Measurements from ENCODE around the gene TAGLN.
A peak's percentile ranks its signal among the peaks of the same experiment; 100 is the strongest.

TAGLN gene

GRCh38 chr11:117231842-117232091, 32.6 kb downstream of the TAGLN start, which contains the start of gene PCSK7:
Gene PCSK7 (minus strand): TSS chr11:117232073. CDS start chr11:117229844, 2,229 bp downstream.
- no peak for DNase-seq

GRCh38 chr11:117232092-117232878, 33.1 kb downstream of the TAGLN start, which contains the start of gene RNF214:
Gene RNF214 (plus strand): TSS chr11:117232671. CDS start chr11:117234273, 1,602 bp downstream.
- peak; percentile 77 for DNase-seq

GRCh38 chr11:117232911-117233409, 33.8 kb downstream of the TAGLN start:
- no peak for DNase-seq

- no peak for DNase-seq
These were observed 39.1 kb downstream of the TAGLN start for GRCh38 chr11:117238221-117238620.

GRCh38 chr11:117239295-117239694, 40.1 kb downstream of the TAGLN start:
- no peak for DNase-seq

- no peak for DNase-seq
These were observed 49.2 kb downstream of the TAGLN start for GRCh38 chr11:117248341-117248740.

GRCh38 chr11:117249571-117249970, 50.4 kb downstream of the TAGLN start:
- DNase-seq = no peak

GRCh38 chr11:117251506-117251905, 52.3 kb downstream of the TAGLN start:
- no peak for DNase-seq

- no peak for DNase-seq
These were observed 56.8 kb downstream of the TAGLN start for GRCh38 chr11:117255966-117256365.

- DNase-seq = no peak
These were observed 57.4 kb downstream of the TAGLN start for GRCh38 chr11:117256573-117256972.
